ENCODE measurements around the gene MED7. TPM values are rescaled to one million over a fixed set of nuclear protein-coding genes. Genes with fewer than 3 reads are reported as not detected.

MED7 gene
- total RNA-seq, 4 donors from 2014 or later: 7.1 to 14.5 (median 8.6) TPM

DNA sequence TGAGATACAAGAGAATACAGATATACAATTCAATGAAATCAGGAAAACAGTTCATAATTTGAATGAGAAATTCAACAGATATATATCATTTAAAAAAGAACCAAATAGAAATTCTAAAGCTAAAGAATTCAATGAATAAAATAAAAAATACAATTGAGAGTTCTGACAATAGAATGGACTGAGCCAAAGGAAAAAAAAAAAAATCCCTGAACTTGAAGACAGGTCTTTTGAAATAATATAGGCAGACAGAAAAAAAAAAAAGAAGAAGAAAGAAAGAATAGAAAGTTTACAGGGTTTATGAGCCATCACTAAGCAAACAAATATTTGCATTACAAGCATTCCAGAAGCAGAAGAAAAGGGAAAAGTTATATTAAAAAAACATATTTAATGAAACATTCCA is 21.0 kb downstream of the MED7 start:
- DNase-seq (ENCODE audit: low spot score) (no peak), ATAC-seq (ENCODE audit: low FRiP score) (no peak)
- TF ChIP-seq CTCF (IDR thresholded peaks at IDR 0.05): no peak

- no peak for DNase-seq (ENCODE audit: low spot score)
- no peak for ATAC-seq (ENCODE audit: low FRiP score)
- no peak for TF ChIP-seq CTCF (IDR thresholded peaks at IDR 0.05)
Measured at GRCh38 chr5:157120102-157120501, 22.6 kb downstream of the MED7 start.

- no peak for DNase-seq (ENCODE audit: low spot score)
- ATAC-seq (ENCODE audit: low FRiP score): no peak
- TF ChIP-seq CTCF (IDR thresholded peaks at IDR 0.05): no peak
Measured at GRCh38 chr5:157116483-157116954, 26.1 kb downstream of the MED7 start.

DNA sequence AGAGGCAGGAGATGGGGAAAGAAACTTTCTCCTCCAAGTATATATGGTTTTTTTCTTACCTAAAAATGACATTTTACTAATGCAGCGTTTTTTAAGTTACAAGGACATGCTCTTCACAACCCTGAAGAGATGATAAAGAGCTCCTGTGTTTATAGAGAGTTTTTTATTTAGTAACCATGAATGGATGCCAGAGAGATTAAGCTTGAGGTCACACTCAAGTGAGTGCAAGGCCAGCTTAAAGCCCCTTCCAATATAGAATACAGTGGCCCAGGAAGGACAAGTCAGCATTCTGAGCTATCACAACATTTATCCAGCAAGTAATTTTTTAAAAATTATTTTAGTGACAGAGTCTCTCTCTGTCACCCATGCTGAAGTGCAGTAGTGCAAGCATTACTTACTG is 27.2 kb downstream of the MED7 start:
- no peak for DNase-seq (ENCODE audit: low spot score)
- no peak for ATAC-seq (ENCODE audit: low FRiP score)
- no peak for TF ChIP-seq CTCF (IDR thresholded peaks at IDR 0.05)

- ATAC-seq (ENCODE audit: low FRiP score) (no peak), DNase-seq (ENCODE audit: low spot score) (no peak)
- TF ChIP-seq CTCF (IDR thresholded peaks at IDR 0.05): no peak
Measured at GRCh38 chr5:157115012-157115411, 27.7 kb downstream of the MED7 start.

GRCh38 chr5:157113002-157113401 is 29.7 kb downstream of the MED7 start:
- no peak for TF ChIP-seq CTCF (IDR thresholded peaks at IDR 0.05)
- no peak for DNase-seq (ENCODE audit: low spot score)
- no peak for ATAC-seq (ENCODE audit: low FRiP score)

- no peak for DNase-seq (ENCODE audit: low spot score)
- ATAC-seq (ENCODE audit: low FRiP score): no peak
- no peak for TF ChIP-seq CTCF (IDR thresholded peaks at IDR 0.05)
Measured at GRCh38 chr5:157109744-157110143, 32.9 kb downstream of the MED7 start.
